GM23338 (cell line): ENCODE results near the gene LYST.

Source experiments
- CREB1 ChIP-seq: fragments of 250-450 bp; sonication (Bioruptor Pico); IDR thresholded peaks from 2 replicates; pipeline ENCODE4 v1.5.0; 2020; ENCODE audit warnings: low read depth, mild to moderate bottlenecking, moderate library complexity
- CTCF ChIP-seq, 2 experiments: fragments of 200-600 bp in 1 of 2; sonication (generic) in 1 of 2; conservative IDR thresholded peaks; 2 replicates each; pipeline versions ENCODE4 v1.5.1 to v1.6.1; 2016 to 2017; ENCODE audit warnings: antibody characterized with exemption in 2 of 2, low read depth in 2 of 2, mild to moderate bottlenecking in 2 of 2, moderate library complexity in 1 of 2
- EZH2 ChIP-seq: fragments of 200-600 bp; sonication (generic); IDR thresholded peaks from one replicate; pipeline ENCODE4 v1.8.0; 2017; ENCODE audit warnings: antibody characterized with exemption, mild to moderate bottlenecking, low read depth; ENCODE audit not compliant: unreplicated experiment
- EZH2phosphoT487 ChIP-seq: fragments of 200-600 bp; sonication (generic); IDR thresholded peaks from one replicate; pipeline ENCODE4 v1.8.1; 2018; ENCODE audit warnings: antibody characterized with exemption; ENCODE audit not compliant: unreplicated experiment
- JUNB ChIP-seq: IDR thresholded peaks from one replicate; pipeline ENCODE4 v1.6.1; 2016; ENCODE audit warnings: antibody characterized with exemption; ENCODE audit not compliant: unreplicated experiment
- POLR2AphosphoS5 ChIP-seq: IDR thresholded peaks from 2 replicates; pipeline ENCODE4 v1.6.1; 2016; ENCODE audit warnings: antibody characterized with exemption, low read depth
- REST ChIP-seq: IDR thresholded peaks from one replicate; pipeline ENCODE4 v1.6.1; 2018; ENCODE audit warnings: antibody characterized with exemption; ENCODE audit not compliant: unreplicated experiment
- STAT1 ChIP-seq: IDR thresholded peaks from one replicate; pipeline ENCODE4 v1.6.1; 2016; ENCODE audit warnings: antibody characterized with exemption; ENCODE audit not compliant: unreplicated experiment

- no peak for TF ChIP-seq CREB1 (CRISPR knock-in tag)
- no peak for TF ChIP-seq CTCF (conservative IDR thresholded peaks at IDR 0.05; ENCODE audit: low read depth in 2 of 2)
- TF ChIP-seq REST, result no peak
- TF ChIP-seq EZH2, result no peak
- TF ChIP-seq JUNB, result no peak
- no peak for TF ChIP-seq EZH2phosphoT487
- no peak for TF ChIP-seq POLR2AphosphoS5
- no peak for TF ChIP-seq STAT1
These were observed 241.9 kb downstream of the LYST start for GRCh38 chr1:235624721-235625333.
